Measurements from ENCODE around the gene MAML2. TPM values are rescaled to one million over a fixed set of nuclear protein-coding genes. Genes with fewer than 3 reads are reported as not detected.

The MAML2 gene
- total and polyA plus RNA-seq, 2 of the 13 experiments (the other 11 are each of a cell fraction or from before 2014, with no cell fraction given): 2.3 to 25.9 TPM

DNA sequence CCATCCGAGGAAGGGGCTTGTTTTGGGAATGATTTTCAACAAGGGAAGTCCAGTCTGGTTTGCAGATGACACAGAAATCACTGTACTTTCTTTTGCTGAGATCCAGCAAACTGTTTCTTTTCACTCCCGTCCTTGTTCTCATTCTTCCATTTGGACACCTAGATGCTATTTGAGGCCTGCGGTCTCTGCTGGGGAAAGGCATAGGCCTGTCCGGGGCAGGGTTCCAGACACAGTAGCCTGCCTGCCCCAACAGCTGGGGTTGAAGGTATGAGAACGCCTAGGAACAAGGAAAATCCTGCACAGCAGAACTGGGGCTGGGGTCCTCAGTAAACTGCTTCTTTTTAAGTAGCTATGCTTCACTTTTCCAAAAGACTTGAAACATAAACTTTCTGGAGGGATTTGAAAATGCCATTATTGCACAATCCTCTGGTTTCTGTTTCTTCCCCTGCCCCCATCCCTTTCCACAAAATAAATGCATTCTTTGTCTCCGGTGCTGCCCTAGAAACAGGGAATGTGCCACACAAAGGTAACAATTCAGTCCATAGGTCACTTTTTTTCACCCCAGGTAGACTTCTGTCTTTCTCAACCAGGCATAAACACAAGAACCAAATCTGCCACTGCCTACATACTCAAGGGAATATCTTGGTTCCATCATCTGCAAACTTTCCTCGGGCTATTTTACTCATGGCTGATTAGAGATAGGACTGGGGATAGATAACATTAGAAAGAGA, 244.3 kb downstream of the MAML2 start (continued):
- peak; percentile 60; the same call in 1 of the 2 replicates for TF ChIP-seq CREM (IDR thresholded peaks at IDR 0.05)
- no peak for TF ChIP-seq CREM (CRISPR knock-in tag; IDR thresholded peaks at IDR 0.05)
- peak; percentile 42; the same call in 1 of the 2 replicates for TF ChIP-seq RFX1 (IDR thresholded peaks at IDR 0.05)
- TF ChIP-seq, protein P1, sequence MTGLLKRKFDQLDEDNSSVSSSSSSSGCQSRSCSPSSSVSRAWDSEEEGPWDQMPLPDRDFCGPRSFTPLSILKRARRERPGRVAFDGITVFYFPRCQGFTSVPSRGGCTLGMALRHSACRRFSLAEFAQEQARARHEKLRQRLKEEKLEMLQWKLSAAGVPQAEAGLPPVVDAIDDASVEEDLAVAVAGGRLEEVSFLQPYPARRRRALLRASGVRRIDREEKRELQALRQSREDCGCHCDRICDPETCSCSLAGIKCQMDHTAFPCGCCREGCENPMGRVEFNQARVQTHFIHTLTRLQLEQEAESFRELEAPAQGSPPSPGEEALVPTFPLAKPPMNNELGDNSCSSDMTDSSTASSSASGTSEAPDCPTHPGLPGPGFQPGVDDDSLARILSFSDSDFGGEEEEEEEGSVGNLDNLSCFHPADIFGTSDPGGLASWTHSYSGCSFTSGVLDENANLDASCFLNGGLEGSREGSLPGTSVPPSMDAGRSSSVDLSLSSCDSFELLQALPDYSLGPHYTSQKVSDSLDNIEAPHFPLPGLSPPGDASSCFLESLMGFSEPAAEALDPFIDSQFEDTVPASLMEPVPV (CRISPR knock-in tag; IDR thresholded peaks at IDR 0.05): 0 out of 2 replicates have a peak, but pooled peaks have one; percentile 33
- no peak for TF ChIP-seq CCDC6 (CRISPR knock-in tag; IDR thresholded peaks at IDR 0.05)
- peak; percentile 56 for TF ChIP-seq SAP130 (CRISPR knock-in tag; IDR thresholded peaks at IDR 0.05; ENCODE audit: low read depth)
- TF ChIP-seq, protein P2, sequence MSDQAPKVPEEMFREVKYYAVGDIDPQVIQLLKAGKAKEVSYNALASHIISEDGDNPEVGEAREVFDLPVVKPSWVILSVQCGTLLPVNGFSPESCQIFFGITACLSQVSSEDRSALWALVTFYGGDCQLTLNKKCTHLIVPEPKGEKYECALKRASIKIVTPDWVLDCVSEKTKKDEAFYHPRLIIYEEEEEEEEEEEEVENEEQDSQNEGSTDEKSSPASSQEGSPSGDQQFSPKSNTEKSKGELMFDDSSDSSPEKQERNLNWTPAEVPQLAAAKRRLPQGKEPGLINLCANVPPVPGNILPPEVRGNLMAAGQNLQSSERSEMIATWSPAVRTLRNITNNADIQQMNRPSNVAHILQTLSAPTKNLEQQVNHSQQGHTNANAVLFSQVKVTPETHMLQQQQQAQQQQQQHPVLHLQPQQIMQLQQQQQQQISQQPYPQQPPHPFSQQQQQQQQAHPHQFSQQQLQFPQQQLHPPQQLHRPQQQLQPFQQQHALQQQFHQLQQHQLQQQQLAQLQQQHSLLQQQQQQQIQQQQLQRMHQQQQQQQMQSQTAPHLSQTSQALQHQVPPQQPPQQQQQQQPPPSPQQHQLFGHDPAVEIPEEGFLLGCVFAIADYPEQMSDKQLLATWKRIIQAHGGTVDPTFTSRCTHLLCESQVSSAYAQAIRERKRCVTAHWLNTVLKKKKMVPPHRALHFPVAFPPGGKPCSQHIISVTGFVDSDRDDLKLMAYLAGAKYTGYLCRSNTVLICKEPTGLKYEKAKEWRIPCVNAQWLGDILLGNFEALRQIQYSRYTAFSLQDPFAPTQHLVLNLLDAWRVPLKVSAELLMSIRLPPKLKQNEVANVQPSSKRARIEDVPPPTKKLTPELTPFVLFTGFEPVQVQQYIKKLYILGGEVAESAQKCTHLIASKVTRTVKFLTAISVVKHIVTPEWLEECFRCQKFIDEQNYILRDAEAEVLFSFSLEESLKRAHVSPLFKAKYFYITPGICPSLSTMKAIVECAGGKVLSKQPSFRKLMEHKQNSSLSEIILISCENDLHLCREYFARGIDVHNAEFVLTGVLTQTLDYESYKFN (CRISPR knock-in tag; conservative IDR thresholded peaks at IDR 0.05): peak; percentile 95
- TF ChIP-seq, protein P3, sequence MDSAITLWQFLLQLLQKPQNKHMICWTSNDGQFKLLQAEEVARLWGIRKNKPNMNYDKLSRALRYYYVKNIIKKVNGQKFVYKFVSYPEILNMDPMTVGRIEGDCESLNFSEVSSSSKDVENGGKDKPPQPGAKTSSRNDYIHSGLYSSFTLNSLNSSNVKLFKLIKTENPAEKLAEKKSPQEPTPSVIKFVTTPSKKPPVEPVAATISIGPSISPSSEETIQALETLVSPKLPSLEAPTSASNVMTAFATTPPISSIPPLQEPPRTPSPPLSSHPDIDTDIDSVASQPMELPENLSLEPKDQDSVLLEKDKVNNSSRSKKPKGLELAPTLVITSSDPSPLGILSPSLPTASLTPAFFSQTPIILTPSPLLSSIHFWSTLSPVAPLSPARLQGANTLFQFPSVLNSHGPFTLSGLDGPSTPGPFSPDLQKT (CRISPR knock-in tag; IDR thresholded peaks at IDR 0.05; ENCODE audit: borderline replicate concordance): no peak
- TF ChIP-seq, protein P4, sequence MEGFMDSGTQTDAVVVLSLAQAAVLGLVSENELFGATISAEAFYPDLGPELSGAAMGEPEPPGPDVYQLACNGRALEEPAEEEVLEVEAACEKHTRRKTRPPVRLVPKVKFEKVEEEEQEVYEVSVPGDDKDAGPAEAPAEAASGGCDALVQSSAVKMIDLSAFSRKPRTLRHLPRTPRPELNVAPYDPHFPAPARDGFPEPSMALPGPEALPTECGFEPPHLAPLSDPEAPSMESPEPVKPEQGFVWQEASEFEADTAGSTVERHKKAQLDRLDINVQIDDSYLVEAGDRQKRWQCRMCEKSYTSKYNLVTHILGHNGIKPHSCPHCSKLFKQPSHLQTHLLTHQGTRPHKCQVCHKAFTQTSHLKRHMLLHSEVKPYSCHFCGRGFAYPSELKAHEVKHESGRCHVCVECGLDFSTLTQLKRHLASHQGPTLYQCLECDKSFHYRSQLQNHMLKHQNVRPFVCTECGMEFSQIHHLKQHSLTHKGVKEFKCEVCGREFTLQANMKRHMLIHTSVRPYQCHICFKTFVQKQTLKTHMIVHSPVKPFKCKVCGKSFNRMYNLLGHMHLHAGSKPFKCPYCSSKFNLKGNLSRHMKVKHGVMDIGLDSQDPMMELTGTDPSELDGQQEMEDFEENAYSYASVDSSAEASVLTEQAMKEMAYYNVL (CRISPR knock-in tag; IDR thresholded peaks at IDR 0.05; ENCODE audit: borderline replicate concordance): 0 out of 2 replicates have a peak, but pooled peaks have one; percentile 76
- no peak for TF ChIP-seq RBAK (CRISPR knock-in tag; IDR thresholded peaks at IDR 0.05)
- TF ChIP-seq, protein P5, sequence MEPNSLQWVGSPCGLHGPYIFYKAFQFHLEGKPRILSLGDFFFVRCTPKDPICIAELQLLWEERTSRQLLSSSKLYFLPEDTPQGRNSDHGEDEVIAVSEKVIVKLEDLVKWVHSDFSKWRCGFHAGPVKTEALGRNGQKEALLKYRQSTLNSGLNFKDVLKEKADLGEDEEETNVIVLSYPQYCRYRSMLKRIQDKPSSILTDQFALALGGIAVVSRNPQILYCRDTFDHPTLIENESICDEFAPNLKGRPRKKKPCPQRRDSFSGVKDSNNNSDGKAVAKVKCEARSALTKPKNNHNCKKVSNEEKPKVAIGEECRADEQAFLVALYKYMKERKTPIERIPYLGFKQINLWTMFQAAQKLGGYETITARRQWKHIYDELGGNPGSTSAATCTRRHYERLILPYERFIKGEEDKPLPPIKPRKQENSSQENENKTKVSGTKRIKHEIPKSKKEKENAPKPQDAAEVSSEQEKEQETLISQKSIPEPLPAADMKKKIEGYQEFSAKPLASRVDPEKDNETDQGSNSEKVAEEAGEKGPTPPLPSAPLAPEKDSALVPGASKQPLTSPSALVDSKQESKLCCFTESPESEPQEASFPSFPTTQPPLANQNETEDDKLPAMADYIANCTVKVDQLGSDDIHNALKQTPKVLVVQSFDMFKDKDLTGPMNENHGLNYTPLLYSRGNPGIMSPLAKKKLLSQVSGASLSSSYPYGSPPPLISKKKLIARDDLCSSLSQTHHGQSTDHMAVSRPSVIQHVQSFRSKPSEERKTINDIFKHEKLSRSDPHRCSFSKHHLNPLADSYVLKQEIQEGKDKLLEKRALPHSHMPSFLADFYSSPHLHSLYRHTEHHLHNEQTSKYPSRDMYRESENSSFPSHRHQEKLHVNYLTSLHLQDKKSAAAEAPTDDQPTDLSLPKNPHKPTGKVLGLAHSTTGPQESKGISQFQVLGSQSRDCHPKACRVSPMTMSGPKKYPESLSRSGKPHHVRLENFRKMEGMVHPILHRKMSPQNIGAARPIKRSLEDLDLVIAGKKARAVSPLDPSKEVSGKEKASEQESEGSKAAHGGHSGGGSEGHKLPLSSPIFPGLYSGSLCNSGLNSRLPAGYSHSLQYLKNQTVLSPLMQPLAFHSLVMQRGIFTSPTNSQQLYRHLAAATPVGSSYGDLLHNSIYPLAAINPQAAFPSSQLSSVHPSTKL (CRISPR knock-in tag; IDR thresholded peaks at IDR 0.05): peak; percentile 93
- TF ChIP-seq ZNF768 (CRISPR knock-in tag; IDR thresholded peaks at IDR 0.05): no peak
